ENCODE data around the gene NDUFAF3. TPM values are rescaled to one million over a fixed set of nuclear protein-coding genes. Genes with fewer than 3 reads are reported as not detected.

The NDUFAF3 gene
- total and polyA plus RNA-seq, 2 experiments from 2014 or later, result 49.9 to 118 TPM

DNA sequence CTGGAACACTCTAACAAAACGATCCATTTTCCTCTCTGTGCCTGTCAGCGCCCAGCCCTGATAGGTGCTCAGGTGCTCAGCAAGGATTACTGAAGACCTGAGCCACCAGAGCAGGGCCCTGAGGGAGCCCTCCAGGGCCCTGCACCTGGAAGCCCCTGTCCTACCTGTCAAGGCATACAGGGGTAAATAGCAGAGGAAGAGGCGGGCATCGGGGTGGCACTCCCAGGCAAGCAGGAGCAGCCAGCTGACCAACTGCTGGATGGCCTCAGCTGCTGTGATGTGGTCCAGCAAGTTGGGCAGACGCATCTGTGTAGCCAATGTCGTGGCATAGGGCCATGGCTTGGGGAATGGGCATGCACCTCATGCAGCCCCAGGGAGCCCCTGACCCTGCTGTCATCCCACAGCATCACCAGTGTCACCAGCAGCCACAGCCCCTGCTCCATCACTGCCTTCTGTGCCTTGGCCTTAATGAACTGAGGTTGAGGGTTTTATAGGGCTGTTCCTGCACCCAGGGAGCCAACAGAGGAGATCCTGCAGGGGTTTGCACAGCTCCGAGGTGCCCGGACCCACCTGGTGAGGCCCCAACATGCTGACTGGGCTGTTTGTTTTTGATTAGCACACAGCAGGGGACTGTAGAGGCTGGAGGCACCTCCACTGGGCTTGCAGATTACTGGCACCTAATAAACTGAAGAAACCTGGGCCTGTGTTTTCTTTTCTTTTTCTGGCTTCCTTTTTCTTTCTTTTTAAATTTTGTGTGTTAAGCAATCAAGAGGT lies 22.6 kb upstream of the NDUFAF3 start (continued):
- TF ChIP-seq POLR2AphosphoS5 (IDR thresholded peaks at IDR 0.05; ENCODE audit: low read depth) (no peak), ZNF114 (CRISPR knock-in tag; IDR thresholded peaks at IDR 0.05) (no peak), EZH2phosphoT487 (IDR thresholded peaks at IDR 0.05; ENCODE audit: unreplicated experiment) (no peak)
- TF ChIP-seq, protein P1, sequence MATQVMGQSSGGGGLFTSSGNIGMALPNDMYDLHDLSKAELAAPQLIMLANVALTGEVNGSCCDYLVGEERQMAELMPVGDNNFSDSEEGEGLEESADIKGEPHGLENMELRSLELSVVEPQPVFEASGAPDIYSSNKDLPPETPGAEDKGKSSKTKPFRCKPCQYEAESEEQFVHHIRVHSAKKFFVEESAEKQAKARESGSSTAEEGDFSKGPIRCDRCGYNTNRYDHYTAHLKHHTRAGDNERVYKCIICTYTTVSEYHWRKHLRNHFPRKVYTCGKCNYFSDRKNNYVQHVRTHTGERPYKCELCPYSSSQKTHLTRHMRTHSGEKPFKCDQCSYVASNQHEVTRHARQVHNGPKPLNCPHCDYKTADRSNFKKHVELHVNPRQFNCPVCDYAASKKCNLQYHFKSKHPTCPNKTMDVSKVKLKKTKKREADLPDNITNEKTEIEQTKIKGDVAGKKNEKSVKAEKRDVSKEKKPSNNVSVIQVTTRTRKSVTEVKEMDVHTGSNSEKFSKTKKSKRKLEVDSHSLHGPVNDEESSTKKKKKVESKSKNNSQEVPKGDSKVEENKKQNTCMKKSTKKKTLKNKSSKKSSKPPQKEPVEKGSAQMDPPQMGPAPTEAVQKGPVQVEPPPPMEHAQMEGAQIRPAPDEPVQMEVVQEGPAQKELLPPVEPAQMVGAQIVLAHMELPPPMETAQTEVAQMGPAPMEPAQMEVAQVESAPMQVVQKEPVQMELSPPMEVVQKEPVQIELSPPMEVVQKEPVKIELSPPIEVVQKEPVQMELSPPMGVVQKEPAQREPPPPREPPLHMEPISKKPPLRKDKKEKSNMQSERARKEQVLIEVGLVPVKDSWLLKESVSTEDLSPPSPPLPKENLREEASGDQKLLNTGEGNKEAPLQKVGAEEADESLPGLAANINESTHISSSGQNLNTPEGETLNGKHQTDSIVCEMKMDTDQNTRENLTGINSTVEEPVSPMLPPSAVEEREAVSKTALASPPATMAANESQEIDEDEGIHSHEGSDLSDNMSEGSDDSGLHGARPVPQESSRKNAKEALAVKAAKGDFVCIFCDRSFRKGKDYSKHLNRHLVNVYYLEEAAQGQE (IDR thresholded peaks at IDR 0.05; ENCODE audit: unreplicated experiment), result no peak

DNA sequence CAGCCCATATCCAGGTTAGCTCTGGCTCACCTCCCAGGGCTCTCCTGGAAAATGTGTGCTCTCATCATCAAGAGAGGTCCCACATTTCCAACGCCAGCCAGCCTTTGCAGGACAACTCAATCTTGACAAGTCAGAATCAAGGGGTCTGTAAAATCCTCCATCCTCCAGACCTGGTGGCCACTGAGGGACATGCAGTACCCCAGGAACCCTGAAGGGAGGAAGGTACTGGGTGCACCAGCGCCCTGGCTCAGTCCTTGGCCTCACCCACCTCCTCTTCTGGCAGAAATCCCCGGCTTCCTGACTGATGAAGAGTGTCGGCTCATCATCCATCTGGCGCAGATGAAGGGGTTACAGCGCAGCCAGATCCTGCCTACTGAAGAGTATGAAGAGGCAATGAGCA lies 20.8 kb upstream of the NDUFAF3 start:
- ATAC-seq (peak; percentile 17; the same call in 2 of the 3 replicates), DNase-seq (ENCODE audit: low spot score) (no peak)
- no peak overlapping the region for H3K4me3 Mint-ChIP-seq
- Histone ChIP-seq H3K4me3 (no peak overlapping the region), H3K79me2 (replicated peaks; ENCODE audit: insufficient read depth) (no peaks in the 10 kb centered on the region), H3K4me1 (ENCODE audit: insufficient read depth) (peaks cover 11% of the 10 kb centered on the region), H3K27me3 (ENCODE audit: insufficient read depth) (no peaks in the 10 kb centered on the region), H4K20me1 (replicated peaks; ENCODE audit: insufficient read depth) (no peaks in the 10 kb centered on the region; the same call in 1 of the 2 replicates), H3K9me2 (ENCODE audit: insufficient read depth) (no peaks in the 10 kb centered on the region; the same call in 1 of the 2 replicates), H3F3A (replicated peaks; ENCODE audit: low read depth) (0 out of 2 replicates have a peak, but pooled peaks cover under 1% of the 10 kb centered on the region), H2AFZ (no peak overlapping the region), H3K4me2 (no peak overlapping the region), H3K27ac (ENCODE audit: low read depth) (no peak overlapping the region), H3K36me3 (ENCODE audit: insufficient read depth) (no peaks in the 10 kb centered on the region)
- H3K9me3 Mint-ChIP-seq, result no peaks in the 10 kb centered on the region
- peaks cover 23% of the 10 kb centered on the region for H3K4me1 Mint-ChIP-seq
- H3K27me3 Mint-ChIP-seq (ENCODE audit: insufficient read depth, low read depth, poor library complexity), result peaks cover 4% of the 10 kb centered on the region
- H3K36me3 Mint-ChIP-seq (ENCODE audit: low read depth), result no peaks in the 10 kb centered on the region; the same call in 2 of the 3 replicates
- no peak overlapping the region for H3K27ac Mint-ChIP-seq
- no peak for TF ChIP-seq EZH2phosphoT487 (IDR thresholded peaks at IDR 0.05; ENCODE audit: unreplicated experiment)
- no peak for TF ChIP-seq EZH2 (IDR thresholded peaks at IDR 0.05; ENCODE audit: low read depth, unreplicated experiment)
- TF ChIP-seq, protein P2, sequence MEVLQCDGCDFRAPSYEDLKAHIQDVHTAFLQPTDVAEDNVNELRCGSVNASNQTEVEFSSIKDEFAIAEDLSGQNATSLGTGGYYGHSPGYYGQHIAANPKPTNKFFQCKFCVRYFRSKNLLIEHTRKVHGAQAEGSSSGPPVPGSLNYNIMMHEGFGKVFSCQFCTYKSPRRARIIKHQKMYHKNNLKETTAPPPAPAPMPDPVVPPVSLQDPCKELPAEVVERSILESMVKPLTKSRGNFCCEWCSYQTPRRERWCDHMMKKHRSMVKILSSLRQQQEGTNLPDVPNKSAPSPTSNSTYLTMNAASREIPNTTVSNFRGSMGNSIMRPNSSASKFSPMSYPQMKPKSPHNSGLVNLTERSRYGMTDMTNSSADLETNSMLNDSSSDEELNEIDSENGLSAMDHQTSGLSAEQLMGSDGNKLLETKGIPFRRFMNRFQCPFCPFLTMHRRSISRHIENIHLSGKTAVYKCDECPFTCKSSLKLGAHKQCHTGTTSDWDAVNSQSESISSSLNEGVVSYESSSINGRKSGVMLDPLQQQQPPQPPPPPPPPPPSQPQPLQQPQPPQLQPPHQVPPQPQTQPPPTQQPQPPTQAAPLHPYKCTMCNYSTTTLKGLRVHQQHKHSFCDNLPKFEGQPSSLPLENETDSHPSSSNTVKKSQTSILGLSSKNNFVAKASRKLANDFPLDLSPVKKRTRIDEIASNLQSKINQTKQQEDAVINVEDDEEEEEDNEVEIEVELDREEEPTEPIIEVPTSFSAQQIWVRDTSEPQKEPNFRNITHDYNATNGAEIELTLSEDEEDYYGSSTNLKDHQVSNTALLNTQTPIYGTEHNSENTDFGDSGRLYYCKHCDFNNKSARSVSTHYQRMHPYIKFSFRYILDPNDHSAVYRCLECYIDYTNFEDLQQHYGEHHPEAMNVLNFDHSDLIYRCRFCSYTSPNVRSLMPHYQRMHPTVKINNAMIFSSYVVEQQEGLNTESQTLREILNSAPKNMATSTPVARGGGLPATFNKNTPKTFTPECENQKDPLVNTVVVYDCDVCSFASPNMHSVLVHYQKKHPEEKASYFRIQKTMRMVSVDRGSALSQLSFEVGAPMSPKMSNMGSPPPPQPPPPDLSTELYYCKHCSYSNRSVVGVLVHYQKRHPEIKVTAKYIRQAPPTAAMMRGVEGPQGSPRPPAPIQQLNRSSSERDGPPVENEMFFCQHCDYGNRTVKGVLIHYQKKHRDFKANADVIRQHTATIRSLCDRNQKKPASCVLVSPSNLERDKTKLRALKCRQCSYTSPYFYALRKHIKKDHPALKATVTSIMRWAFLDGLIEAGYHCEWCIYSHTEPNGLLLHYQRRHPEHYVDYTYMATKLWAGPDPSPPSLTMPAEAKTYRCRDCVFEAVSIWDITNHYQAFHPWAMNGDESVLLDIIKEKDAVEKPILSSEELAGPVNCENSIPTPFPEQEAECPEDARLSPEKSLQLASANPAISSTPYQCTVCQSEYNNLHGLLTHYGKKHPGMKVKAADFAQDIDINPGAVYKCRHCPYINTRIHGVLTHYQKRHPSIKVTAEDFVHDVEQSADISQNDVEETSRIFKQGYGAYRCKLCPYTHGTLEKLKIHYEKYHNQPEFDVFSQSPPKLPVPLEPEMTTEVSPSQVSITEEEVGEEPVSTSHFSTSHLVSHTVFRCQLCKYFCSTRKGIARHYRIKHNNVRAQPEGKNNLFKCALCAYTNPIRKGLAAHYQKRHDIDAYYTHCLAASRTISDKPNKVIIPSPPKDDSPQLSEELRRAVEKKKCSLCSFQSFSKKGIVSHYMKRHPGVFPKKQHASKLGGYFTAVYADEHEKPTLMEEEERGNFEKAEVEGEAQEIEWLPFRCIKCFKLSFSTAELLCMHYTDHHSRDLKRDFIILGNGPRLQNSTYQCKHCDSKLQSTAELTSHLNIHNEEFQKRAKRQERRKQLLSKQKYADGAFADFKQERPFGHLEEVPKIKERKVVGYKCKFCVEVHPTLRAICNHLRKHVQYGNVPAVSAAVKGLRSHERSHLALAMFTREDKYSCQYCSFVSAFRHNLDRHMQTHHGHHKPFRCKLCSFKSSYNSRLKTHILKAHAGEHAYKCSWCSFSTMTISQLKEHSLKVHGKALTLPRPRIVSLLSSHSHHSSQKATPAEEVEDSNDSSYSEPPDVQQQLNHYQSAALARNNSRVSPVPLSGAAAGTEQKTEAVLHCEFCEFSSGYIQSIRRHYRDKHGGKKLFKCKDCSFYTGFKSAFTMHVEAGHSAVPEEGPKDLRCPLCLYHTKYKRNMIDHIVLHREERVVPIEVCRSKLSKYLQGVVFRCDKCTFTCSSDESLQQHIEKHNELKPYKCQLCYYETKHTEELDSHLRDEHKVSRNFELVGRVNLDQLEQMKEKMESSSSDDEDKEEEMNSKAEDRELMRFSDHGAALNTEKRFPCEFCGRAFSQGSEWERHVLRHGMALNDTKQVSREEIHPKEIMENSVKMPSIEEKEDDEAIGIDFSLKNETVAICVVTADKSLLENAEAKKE (CRISPR knock-in tag; IDR thresholded peaks at IDR 0.05), result no peak
- TF ChIP-seq ZNF114 (CRISPR knock-in tag; IDR thresholded peaks at IDR 0.05), result no peak
- TF ChIP-seq NANOG (IDR thresholded peaks at IDR 0.05; ENCODE audit: borderline replicate concordance), result no peak
- TF ChIP-seq, protein P3, sequence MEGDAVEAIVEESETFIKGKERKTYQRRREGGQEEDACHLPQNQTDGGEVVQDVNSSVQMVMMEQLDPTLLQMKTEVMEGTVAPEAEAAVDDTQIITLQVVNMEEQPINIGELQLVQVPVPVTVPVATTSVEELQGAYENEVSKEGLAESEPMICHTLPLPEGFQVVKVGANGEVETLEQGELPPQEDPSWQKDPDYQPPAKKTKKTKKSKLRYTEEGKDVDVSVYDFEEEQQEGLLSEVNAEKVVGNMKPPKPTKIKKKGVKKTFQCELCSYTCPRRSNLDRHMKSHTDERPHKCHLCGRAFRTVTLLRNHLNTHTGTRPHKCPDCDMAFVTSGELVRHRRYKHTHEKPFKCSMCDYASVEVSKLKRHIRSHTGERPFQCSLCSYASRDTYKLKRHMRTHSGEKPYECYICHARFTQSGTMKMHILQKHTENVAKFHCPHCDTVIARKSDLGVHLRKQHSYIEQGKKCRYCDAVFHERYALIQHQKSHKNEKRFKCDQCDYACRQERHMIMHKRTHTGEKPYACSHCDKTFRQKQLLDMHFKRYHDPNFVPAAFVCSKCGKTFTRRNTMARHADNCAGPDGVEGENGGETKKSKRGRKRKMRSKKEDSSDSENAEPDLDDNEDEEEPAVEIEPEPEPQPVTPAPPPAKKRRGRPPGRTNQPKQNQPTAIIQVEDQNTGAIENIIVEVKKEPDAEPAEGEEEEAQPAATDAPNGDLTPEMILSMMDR (conservative IDR thresholded peaks at IDR 0.05; ENCODE audit: low read depth in 2 of 2), result no peak; a peak in 1 of 4 replicates
- TF ChIP-seq, protein P4, sequence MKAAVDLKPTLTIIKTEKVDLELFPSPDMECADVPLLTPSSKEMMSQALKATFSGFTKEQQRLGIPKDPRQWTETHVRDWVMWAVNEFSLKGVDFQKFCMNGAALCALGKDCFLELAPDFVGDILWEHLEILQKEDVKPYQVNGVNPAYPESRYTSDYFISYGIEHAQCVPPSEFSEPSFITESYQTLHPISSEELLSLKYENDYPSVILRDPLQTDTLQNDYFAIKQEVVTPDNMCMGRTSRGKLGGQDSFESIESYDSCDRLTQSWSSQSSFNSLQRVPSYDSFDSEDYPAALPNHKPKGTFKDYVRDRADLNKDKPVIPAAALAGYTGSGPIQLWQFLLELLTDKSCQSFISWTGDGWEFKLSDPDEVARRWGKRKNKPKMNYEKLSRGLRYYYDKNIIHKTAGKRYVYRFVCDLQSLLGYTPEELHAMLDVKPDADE (IDR thresholded peaks at IDR 0.05), result no peak
- no peak for TF ChIP-seq CREB1 (CRISPR knock-in tag; IDR thresholded peaks at IDR 0.05; ENCODE audit: low read depth)
